DLD1 (cell line): ENCODE measurements around the gene LMBR1.
"Not testable (repeated sequence)": the region's sequence is repeated elsewhere in the genome, so short reads cannot be mapped to it uniquely, and the experiment has no call there.

Source experiments
- in situ Hi-C: cut with HindIII; loops from 2 replicates; pipeline ENCODE4 v1.10.0; 2017; ENCODE audit warnings: low sequenced_read_pairs

Gene LMBR1

GRCh38 chr7:156848979-156849378 is 44.0 kb downstream of the LMBR1 start:
- in situ Hi-C loops, result no loop called here

GRCh38 chr7:156845379-156846101 is 47.4 kb downstream of the LMBR1 start:
- in situ Hi-C loops, result no loop called here

- in situ Hi-C loops, result not testable (repeated sequence)
These were observed 49.4 kb downstream of the LMBR1 start for GRCh38 chr7:156843582-156843981.

- in situ Hi-C loops, result no loop called here
These were observed 49.8 kb downstream of the LMBR1 start for GRCh38 chr7:156843157-156843556.

GRCh38 chr7:156842740-156843140 is 50.2 kb downstream of the LMBR1 start:
- in situ Hi-C loops, result no loop called here

- in situ Hi-C loops, result no loop called here
These were observed 50.7 kb downstream of the LMBR1 start for GRCh38 chr7:156842317-156842716.

GRCh38 chr7:156841497-156841896 is 51.5 kb downstream of the LMBR1 start:
- in situ Hi-C loops, result no loop called here

GRCh38 chr7:156840134-156840533 is 52.8 kb downstream of the LMBR1 start:
- in situ Hi-C loops, result no loop called here

GRCh38 chr7:156836443-156836842 is 56.5 kb downstream of the LMBR1 start:
- in situ Hi-C loops, result no loop called here

- in situ Hi-C loops, result no loop called here
These were observed 58.5 kb downstream of the LMBR1 start for GRCh38 chr7:156834462-156834861.

GRCh38 chr7:156833312-156833711 is 59.7 kb downstream of the LMBR1 start:
- in situ Hi-C loops, result no loop called here

GRCh38 chr7:156832195-156832877 is 60.6 kb downstream of the LMBR1 start:
- in situ Hi-C loops, result no loop called here

- in situ Hi-C loops, result loop anchor here (5.0 kb wide), 1 partner anchor 108 kb away; no protein-coding TSS in a partner anchor
These were observed 63.2 kb downstream of the LMBR1 start for GRCh38 chr7:156829669-156830336.

GRCh38 chr7:156827587-156828203 is 65.3 kb downstream of the LMBR1 start:
- in situ Hi-C loops, result loop anchor here (5.0 kb wide), 1 partner anchor 105 kb away; no protein-coding TSS in a partner anchor

- in situ Hi-C loops, result no loop called here
These were observed 69.5 kb downstream of the LMBR1 start for GRCh38 chr7:156823435-156823834.

- in situ Hi-C loops, result no loop called here
These were observed 72.4 kb downstream of the LMBR1 start for GRCh38 chr7:156820445-156821063.

GRCh38 chr7:156819733-156820295 is 73.2 kb downstream of the LMBR1 start:
- in situ Hi-C loops, result no loop called here

- in situ Hi-C loops, result no loop called here
These were observed 74.8 kb downstream of the LMBR1 start for GRCh38 chr7:156818133-156818532.

- in situ Hi-C loops, result no loop called here
These were observed 75.9 kb downstream of the LMBR1 start for GRCh38 chr7:156816943-156817572.

- in situ Hi-C loops, result no loop called here
These were observed 81.3 kb downstream of the LMBR1 start for GRCh38 chr7:156811706-156812105.
